Activated T-cell treated with anti-CD3 and anti-CD28 coated beads for 1 hour (primary cell): Measurements from ENCODE around the gene AXIN1.
"Not testable (repeated sequence)": the region's sequence is repeated elsewhere in the genome, so short reads cannot be mapped to it uniquely, and the experiment has no call there.

Experiments used
- DNase-seq: peaks from one replicate; pipeline ENCODE4 v3.0.0-alpha.2; 2020; ENCODE audit warnings: low read depth

Gene AXIN1

DNA sequence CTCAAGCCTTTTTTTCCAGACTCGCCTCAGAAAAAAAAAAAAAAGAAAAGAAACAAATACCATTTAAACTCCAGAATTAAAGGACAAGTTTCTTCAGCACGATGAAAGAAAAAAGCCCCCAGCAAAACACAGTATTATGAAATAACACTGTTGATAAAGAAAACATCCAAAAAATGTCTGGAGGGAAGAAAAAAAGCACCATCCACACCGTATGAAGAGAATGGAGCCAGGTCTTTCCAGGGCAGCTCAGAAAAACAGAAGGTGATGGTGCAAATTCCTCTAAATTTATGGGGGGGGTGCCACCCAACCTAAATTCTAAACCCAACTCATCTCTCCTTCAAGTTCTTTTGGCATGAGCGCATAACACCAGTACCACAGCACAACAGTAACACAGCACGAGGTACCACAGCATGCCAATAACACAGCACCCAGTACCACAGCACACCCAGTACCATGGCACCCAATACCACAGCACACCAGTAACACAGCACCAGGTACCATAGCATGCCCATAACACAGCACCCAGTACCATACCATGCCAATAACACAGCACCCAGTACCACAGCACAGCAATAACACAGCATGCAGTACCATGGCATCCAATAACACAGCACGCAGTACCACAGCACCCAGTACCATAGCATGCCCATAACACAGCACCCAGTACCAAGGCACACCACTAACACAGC lies 19.0 kb downstream of the AXIN1 start:
- DNase-seq, result no peak

DNA sequence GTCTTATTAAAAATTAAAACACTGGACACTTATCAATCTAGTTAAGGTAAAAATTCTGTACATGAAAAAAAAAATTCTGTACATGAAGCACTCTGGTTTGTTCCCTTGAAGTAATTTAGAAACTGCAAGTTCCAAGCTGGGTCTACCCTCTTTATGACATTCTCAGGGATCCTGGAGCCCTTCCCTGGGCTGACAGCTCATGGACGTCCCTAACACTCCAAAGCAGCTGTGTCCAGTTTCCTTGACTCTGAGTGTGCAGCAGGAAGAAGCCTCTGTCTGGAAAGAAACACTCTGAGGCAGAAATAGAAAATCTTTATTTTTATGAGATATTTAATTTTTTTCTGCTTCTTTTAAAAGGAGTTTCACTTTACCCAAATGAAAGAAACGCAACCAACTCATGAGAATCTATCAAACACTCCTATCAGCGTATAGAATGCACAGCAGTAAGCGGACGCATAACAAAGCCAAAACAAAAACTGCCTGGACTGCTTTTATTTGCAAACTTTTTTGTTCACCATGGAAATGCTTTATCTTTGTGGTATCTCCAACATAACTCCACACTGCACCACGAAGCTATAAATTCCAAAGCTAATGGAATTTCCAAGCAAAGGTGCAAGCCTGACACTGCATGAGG lies 21.2 kb downstream of the AXIN1 start:
- not testable (repeated sequence) for DNase-seq

DNA sequence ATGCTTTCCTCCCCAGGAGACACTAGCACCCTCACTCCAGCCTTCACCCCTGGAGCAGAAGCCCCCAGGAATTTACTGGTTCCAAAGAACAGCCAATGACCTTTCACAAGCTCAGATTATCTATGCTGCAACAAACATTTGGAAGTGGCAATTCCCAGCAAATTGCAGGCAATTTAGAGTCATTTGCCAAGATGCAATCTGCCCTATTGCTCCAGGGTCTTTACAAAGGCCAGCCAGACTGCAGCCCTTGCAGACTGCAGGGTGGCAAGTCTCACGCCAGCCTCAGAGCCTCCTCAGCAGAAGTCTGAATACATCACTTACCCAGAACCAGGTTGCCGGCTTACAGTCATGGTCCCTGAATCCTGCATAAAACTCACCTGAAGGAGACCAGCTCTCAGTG lies 21.8 kb downstream of the AXIN1 start:
- no peak for DNase-seq

DNA sequence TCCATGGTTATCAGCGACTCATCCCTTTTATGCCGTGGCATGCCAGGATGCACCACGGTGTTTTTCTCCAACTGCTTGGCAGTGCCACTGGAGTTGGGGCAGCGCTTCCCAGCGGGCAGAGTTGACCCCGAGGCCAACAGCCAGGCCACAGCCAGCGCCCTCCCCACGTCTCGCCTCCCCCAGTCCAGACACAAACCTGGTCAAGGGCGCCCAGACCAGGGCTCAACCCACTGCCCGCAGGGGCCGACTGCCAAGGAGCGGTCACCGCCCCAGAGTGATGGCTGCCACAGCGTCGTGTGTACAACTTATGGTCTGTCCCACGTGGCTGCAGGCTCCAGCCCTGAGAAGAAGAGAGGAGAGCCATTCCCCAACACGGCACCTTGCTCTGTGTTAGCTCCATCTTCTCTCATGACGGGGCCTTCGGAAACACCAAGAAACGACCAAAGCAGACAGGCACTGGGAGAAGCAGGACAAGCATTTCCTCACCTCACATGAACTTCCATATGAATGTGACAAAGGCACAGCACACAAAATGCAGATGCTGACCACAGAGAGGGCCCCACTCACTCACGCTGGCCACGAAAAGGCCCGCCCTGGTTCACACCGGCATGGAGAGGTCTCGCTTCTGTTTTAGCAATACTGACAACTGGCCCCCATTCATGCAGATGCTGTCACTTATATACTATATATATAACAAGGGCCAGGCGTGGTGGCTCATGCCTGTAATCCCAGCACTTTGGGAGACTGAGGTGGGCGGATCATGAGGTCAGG lies 27.0 kb downstream of the AXIN1 start:
- DNase-seq, result no peak

DNA sequence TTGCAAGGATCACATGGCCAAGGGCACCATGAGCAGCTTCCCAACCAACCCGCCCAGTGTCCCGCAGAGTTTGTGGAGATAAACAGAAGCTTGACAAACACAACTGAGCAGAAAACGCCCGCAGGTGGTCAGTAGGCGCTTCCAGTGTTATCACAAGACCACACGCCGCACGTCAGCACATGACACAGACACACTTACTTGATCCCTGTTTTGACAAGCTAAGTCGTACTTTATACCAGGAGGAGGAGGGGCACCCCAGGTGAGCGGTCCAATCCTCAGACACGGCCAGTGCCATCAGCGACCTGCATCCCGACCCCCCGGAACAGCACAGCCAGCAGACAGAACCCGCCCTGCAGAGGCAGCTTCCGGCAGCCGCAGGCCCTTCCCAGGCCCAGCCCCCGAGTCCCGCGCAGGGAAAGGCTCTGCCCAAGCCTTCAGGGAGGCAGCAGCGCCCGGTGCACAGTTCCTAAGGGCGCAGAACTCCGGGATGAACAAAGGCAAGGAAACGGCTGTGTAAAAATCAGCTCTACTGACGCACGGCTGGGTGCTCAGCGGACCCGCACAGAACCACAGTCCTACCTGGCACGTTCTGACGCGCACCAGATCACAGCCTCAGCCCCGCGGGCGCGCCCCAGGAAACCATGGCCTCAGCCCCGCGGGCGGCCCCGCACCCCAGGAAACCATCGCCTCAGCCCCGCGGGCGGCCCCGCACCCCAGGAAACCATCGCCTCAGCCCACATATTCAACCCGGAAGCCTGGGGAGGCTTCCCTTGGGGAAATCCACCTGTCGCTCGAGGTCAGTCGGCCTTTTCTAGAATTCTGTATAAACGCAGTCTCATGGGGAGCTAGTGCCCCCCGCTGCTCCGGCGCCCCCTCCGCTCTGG lies 27.8 kb downstream of the AXIN1 start:
- DNase-seq, result peak; percentile 43

DNA sequence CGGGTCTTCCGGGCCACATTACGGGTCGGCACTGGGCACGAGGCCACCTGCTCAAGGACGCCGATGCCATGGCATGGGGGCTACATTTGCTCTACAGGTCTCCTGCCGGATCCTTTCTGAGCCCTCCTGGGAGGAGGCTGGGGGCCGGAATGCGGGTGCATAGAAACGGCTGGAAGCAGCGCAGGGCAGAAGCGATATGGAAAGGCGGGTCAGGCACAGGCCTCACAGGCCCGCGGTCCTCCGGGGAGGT lies 28.4 kb downstream of the AXIN1 start:
- DNase-seq, result no peak

DNA sequence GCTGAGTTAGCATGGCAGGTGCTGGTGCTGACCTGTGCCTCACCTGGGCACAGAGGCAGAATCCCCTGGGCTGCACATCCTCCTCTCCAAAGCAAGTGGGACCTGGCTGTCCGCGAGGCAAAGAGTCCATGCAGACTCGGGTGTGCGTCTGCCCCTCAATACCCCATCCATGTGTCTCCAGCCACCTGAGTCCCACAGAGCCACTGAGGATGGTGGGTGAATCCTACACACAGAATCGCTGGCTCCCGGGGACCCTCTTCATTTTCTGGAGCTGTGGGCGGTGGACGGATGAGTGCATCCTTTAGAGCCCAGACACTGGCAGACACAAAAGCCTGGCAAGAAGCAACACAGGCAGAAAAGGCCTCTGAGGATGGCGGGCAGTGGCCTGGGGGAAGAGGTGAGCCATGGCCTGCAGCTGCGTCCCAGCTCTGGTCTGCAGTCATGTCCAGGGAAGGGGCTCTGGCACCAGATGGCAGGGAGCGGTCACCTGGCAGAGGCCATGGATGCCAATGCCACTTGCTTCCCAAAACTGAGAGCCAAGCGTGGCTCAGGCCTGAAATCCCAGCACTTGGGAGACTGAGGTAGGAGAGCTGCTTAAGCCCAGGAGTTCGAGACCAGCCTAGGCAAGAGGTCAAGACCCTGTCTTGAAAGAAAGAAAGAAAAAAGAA lies 29.9 kb downstream of the AXIN1 start:
- no peak for DNase-seq

DNA sequence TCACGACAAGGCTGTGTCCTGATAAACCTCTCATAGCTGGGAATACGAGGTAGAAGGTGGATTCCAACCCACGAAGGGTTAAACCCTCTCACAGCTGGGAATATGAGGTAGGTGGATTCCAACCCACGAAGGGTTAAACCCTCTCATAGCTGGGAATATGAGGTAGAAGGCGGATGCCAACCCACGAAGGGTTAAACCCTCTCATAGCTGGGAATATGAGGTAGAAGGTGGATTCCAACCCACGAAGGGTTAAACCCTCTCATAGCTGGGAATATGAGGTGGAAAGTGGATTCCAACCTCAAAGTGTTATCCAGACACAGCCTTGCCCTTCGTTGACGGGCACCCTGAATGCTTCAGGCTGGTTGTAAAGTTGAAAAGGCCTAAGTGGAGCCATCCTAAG lies 31.0 kb downstream of the AXIN1 start:
- no peak for DNase-seq

DNA sequence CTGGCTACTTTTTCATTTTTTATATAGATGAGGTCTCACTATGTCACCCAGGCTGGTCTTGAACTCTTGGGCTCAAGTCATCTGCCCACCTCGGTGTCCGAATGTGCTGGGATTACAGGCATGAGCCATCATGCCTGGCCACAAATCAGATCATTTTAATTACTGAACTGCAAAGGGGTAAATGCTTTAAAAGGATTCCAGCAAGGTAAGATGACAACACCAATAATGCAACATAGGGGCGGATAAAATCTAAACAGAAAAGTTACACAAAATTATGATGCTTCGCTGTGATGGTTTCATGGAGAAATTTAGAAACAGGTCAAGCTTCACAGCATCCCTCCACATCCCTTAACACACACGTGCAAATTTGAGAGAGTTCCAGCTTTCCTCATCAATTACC lies 32.3 kb downstream of the AXIN1 start:
- no peak for DNase-seq

DNA sequence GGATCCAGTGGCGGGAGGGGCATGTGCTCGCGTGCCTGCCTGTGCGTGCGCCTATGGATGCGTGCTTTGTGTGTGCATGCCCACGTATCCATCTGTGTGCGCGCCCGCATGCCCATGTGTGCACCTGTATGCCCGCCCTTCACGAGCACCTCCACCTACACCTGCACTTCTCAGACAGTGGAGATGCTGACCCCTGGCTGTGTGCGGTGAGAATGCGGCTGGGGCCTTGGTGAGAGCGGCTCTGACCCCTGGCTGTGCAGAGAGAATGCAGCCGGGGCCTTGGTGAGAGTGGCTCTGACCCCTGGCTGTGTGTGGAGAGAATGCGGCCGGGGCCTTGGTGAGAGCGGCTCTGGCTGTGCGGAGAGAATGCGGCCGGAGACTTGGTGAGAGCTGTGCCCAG lies 33.9 kb downstream of the AXIN1 start:
- DNase-seq, result no peak

DNA sequence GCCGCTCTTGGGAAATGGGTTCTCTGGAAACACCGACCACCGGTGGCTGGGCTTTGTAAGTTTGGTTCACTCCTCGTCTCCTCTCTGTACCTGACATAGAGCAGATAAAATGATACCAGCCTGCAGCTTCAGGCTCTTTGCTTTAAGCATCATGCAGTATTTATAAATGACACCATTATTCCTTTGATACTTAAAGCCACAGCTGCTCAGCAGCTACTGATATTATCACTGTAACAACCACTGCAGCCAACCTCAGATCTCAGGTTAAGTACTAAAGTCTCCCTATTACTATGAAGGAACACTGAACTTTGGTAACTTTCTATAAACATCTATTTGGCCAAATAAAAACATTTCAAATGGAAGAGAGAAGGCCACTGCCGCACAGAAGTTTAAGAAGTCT lies 34.9 kb downstream of the AXIN1 start:
- DNase-seq, result no peak

DNA sequence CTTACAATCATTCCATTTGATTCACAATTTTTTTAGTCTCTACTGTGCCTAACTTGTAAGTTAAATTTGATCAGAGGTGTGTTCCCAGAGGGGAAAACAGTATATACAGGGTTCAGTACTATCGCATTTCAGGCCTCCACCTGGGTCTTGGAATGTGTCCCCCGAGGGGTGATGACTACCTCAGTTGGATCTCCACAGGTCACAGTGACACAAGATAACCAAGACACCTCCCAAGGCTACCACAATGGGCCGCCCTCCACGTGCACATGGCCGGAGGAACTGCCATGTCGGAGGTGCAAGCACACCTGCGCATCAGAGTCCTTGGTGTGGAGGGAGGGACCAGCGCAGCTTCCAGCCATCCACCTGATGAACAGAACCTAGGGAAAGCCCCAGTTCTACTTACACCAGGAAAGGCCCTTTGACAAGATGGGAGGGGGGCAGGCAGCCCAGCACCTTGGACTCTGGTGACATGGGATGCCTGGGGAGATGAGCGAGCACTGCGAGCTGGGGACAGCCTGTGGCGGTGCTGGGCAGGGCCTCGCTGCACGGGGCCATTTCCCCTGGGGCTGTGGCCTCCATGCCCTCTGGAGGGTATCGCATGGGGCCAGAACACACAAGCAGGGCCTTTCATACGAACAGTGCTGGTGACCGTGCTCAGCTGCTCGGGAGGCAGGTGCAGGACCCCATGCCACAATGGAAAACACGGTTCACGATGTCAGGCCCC lies 35.6 kb downstream of the AXIN1 start:
- no peak for DNase-seq

DNA sequence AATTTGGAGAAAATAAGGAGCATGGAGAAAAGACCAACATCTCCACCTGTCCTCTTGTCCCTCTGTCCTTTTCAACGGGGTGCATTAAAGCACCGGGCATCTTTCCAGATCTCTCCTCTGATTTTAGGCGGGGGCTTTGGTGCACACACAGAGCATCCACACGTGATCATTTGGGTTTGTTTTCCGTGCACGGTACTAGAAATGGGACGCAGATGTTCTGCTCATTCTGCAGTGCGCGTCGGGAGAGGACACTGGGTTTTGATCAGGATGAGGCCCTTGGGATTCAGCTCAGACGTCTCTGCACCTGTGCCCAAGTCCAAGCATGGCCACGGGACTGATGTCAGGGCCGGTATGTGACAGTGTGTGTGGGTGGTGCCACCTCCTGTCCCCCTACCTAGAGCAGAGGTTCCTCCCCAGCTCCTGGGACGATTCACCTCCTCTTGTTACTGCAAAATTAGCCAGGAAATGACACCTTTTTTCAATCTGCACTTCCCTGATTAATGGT lies 37.7 kb downstream of the AXIN1 start:
- no peak for DNase-seq

DNA sequence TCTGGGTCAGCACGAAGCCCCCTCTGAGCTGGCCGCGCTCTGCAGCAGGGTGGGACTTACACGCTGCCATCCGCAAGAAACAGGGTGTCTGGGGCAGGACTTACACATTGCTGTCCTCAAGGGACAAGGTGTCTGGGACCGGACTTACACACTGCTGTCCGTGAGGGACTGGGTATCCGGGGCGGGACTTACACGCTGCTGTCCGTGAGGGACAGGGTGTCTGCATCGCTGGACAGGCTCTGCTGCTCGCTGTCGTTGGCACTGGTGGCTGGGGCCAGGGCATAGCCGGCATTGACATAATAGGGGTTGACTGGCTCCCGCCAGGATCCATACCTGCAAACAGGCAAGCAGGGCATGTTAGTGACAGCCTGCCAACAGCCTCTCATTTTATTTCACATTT lies 38.2 kb downstream of the AXIN1 start:
- no peak for DNase-seq

DNA sequence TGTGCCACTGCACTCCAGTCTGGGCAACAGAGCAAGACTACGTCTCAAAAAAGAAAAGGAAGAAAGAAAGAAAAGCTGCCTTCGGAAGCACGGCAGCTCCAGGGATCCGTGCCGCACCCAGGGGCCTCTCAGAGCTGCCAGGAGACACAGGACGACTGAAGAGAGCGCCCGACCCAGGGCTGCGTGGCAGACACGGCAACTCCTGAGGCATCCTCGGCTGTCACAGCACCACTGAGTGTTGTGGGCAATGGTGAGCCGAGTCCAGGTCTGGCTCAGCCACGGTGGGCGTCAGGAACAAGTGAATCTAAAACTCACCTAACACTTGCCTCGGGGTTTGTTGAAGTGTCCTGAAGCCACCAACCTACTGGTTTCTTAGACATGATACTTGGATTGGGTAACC lies 40.8 kb downstream of the AXIN1 start:
- DNase-seq, result no peak

DNA sequence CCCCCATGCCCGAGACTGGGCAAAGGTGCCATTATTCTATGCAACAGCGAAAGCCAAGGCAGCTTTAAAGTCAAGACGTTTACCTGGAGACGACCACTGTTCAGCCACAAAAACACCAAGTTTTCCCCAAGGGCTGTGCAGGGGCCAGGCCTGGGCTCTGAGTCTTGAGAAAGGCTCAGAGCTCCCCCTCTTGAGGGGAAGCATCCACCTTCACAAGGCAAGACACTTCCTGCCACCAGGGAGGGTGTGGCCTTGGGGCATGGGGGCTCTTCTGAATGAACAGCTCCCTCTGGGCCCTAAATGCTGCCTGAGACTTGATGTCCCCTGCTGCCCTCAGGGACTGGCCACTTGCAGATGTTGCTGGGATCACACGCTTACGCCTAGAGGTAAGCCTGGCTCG lies 43.0 kb downstream of the AXIN1 start:
- DNase-seq, result no peak

DNA sequence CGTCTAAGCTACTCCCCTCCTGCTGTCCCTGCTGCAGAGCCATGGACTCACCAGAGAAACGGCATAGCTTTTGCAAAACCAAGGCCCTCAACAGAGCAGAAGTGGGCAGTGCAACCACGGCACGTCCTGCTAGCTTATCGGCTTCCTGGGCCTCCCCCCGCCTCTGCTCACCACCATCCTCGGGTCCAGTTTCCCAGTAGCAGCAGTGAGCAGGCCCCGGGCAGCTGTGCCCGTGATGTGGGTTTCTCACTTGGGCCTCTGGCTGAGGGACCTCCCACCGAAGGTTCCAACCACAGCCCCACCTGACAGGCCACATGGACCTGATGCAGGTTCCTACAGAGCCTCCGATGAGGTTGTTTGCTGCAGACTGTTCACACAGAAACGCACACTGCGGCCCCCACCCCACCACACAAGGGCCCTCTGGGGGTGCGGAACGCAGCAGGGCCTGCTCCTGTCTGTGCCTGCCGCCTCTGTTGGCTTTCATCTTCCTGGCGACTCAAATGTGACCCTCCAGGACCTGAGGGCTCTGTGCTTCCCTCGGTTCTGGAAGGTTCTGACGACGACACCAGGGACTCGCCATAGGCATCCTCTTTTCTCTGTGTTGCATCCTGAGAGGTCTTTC lies 44.7 kb downstream of the AXIN1 start:
- no peak for DNase-seq

DNA sequence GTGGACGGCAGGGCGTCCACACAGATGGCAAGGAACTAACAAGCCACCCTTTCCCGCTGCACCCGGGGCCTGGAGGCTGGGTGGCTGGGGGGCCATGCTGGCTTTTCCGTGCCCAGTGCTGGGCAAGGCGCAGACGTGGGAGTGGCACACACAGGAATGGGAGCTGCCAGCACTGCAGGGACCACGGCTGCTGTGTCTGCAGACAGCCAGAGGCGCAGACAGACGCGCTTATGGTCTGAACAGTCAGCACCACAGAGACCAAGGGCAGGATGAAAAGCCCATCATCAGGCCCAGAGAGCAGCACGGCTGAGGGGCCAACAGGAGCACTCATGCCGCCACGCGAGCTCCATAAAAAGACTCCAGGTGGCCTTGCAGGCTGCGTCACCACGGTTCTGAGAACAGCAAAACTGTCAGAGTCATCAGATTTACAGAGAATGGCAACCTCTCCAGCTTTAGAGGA lies 45.6 kb downstream of the AXIN1 start:
- DNase-seq, result no peak

DNA sequence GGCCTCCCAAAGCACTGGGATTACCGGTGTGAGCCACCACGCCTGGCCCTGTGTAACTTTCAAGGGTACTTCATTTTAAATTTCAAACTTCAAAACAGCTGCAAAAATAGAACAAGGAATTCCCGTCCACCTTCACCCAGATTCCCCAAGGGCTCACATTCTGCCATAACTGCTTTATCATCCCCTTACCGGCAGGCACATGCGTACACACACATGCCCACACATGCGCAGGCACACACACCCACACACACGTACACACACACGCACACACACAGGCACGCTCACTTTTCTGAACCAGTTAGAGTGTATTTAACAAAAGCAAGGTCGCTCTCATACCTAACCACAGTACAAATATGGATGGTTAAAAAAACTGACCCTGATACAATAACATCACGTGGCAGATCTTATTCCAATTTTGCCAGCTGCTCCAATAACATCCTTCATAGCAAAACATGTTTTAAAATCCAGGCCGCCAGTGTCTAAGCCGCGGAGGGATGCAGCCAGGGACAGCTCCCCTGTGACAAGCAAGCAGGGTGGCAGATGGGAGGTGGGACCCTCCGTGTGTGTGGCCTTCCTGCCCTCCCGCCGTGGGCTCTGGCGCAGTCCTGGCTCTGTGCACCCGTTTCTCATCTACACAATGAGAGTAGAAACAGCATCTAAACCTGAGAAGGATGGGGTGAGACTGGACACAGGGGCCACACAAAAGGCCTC lies 46.5 kb downstream of the AXIN1 start:
- no peak for DNase-seq
